Measurements from ENCODE around the gene PUDP.
"Not testable (repeated sequence)": the region's sequence is repeated elsewhere in the genome, so short reads cannot be mapped to it uniquely, and the experiment has no call there.

The PUDP gene

DNA sequence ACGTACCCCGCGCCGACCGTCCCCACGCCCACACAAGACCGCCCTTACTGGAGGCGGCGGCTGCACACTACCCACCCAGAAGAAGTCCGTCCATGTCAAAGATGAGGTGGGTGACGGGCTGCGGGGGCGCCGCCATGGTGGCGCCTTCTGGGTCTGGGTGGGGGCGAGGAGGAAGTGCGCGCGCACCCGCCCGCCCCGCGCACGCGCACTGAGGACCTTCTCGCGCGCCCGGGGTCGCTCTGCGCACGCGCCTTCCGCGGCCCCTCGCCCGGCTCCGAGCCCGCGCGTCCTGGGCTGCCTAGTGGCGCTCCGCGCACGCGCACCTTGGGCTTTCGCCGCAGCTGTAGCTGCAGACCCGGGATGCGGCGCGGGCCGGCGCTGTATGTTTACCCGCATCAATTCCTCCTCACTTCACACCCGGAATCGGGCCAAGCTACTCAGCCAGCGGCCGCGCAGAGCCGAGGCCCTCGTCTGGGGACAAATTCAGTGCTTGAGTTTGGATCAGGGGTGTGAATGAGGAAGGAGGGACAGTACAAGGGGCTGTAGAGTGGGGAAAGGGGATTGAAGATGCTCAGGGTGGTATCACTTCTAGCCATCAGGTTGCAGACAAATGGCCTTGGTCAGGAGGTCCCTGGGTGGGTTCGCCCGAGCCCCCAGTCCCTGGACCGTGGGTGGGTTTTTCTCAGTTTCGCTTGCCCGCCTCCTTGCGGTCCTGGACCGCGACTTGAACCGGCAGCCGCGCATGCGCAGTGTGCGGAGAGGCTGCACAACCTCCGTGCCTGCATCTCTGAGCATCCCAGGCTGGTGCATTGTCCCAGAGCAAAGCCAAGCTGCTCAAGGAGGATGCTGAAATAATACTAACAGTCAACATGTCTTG is at the start of gene PUDP:
PUDP (minus strand) TSS at position 176 of the 877 bp plus-strand sequence; CDS start at position 136, 40 bp downstream.
- DNase-seq, result peak; percentile 47 to 89 (median 75)

DNA sequence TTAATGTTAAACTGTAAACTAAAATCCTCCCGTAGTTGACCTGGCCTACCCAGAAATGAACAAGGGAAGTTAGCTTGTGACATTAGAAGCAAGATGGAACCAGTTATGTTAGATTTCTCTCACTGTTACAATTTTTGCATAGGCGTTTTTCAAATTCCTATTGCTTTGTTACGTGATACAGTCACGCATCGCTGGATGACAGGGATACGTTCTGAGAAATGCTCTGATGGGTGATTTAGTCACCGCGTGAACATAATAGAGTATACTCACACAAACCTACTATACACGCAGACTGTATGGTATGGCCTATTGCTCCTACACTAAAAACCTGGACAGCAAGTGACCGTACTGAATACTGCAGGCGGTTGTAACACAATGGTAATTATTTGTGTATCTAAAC is 46.7 kb upstream of the PUDP start:
- DNase-seq, result no peak

DNA sequence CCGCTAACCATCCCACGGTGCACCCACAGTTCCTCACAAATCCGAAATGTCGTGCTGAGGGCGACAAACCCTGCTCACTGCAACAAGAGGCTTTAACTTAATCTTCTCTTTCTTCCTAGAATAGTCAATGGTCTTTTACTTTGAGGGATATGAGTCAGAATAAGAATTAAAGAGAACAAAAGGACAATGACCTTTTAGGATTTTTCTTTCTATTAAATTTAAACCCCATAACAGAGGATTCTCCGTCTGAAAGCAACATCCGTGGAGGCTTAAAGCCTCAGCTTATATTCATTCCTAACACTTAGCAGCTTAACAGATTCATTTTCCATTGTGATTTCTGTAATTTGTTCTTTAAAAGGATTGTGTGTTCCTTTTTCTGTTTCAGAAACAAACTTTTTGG is 44.9 kb upstream of the PUDP start:
- no peak for DNase-seq

DNA sequence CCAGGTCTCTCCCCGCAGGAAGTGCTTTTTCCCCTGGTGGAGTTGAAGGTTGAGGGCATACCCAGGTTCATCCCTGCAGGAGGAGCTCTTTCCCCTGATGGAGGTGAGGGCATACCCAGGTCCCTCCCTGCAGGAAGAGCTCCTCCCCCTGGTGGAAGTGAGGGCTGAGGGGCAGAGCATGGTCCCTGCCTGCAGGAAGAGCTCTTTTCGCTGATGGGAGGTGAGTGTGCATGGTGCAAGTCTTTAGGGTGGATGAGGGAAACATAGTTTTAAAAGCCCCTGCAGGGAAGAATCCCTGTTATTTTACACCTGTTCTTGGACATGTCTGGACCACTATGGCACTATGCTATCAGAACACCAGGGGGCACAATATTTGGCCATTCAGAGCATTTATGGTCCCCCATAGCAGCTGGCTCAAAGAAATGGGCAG is 43.7 kb upstream of the PUDP start:
- no peak for DNase-seq

DNA sequence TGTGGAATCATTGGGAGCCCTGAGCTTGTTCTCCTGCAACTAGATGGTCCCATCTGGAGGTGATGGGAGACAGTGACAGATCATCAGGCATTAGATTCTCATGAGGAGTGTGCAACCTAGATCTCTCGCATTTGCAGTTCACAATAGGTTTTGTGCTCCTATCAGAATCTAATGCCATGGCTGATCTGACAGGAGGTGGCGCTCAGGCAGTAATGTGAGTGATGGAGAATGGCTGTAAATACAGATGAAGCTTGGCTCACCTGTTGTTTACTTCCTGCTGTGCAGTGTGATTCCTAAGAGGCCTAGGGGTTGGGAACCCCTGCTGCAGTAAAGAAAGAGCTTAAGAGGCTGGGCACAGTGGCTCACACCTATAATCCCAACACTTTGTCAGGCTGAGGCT is 42.2 kb upstream of the PUDP start:
- DNase-seq, result no peak

DNA sequence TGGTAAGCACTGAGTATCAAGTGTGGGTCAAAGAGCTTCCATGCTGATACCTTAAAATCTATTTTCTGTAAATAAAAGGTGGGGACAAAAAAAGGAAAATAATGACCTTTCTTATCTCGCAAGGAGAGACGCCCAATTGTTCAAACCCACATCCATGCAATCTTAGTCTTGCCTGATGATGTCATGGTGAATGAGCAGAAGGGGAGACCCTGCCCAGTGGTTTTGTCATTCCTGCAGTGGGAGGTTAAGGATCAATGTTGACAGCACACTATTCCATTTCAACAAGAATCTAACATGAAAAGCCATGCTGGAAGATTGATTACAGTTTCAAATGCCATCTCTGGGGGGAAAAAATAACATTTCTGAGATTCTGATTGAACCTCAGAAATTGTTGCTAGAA is 40.7 kb upstream of the PUDP start:
- no peak for DNase-seq

DNA sequence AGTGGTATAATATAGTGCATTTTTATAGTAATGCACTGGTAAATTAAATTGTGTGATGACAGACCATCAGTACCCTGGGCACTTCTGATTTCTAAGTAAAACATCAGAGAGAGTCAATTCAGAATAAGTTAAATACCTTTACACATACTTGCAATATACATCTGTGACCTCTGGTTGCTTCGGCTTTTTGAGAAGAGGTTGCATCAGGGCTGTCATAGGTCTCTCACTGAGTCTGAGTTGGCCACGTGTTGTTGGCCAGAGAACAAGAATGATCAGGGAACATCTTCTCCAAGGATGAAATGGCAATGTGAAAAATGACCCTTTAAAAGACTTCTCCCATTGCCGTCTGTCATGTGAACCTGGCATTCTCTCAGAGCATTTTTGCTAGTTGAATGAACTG is 36.9 kb upstream of the PUDP start:
- no peak for DNase-seq

DNA sequence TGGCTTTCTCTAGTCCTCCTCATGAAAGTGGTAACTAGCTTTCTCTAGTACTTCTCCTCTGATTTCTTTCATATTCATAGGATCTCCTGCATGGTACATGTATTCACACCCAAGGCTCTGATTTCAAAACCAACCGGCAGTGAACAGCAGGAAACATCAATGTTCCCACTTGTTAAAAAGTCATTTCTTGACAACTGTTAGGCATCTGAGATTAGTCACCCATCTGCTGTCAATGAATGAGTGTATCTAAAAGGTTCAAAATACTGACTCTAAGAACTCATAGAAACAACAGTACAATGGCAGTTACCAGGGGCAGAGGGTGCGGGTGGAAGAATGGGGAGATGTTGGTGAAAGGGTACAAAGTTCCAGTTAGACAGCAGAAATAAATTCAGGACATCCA is 31.5 kb upstream of the PUDP start:
- no peak for DNase-seq

DNA sequence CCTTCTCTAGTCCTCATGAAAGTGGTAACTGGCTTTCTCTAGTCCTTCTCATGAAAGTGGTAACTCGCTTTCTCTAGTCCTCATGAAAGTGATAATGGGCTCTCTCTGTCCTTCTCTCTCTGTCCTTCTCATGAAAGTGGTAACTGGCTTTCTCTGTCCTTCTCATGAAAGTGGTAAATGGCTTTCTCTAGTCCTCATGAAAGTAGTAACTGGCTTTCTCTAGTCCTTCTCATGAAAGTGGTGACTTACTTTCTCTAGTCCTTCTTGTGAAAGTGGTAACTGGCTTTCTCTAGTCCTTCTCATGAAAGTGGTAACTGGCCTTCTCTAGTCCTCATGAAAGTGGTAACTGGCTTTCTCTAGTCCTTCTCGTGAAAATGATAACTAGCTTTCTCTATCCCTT is 30.9 kb upstream of the PUDP start:
- DNase-seq, result not testable (repeated sequence)

DNA sequence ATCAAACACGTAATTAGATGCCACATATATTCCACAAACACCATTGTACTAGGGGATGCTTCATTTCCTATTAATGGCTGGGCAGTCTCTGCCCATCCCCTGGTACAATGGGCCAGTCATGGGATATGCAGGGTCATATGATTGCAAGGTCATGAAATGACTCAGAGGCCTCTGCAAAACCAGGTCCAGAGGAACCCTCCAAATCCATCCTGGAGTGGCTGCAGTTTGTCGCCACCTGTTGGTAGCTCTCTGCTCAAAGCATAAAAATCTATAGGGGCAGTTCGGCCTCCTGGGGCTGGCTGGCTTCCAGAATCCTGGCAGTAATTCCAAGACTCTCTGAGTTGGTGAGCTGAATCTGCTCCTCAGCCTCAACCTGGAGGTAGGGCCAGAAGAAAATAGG is 22.9 kb upstream of the PUDP start:
- DNase-seq, result peak in 2 of 4 experiments; percentile 1 to 16

DNA sequence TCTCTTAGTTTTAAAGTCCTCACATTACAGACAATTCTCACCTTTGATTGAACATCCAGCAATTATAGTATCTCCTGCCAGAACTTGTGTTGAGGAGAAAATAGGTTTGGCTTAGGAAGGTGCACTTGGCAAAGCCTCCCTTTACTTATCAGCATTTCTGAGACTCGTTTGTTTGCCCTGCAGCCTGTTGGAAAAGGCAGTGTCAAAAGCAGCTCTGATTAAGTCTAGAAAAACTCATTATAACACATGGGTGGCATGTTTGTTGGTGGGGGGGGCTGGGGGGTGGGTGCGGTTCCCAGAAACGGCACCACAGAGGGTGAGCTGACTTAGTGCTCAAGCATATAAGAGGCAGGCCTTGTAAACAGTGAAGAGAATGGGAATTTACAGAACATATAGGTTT is 21.7 kb upstream of the PUDP start:
- DNase-seq, result no peak

DNA sequence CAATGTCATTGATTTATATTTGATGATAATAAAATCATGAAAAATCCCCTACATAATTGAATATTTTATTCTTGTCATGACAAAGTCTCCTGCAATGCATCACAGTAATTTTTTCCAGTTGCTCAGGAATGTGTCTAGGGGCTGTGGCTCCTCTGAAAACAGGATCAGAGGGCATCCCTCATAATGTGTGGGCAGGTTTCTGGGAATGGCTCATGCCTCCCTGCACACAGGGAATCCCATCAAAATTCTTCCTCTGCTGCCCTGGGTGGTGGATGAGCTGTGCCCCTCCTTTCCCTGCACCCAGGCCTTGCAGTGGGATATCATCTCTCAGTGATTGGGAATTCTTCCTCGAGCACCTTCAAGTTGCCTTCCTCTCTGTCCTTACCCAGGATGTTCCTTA is 20.4 kb upstream of the PUDP start:
- no peak for DNase-seq

DNA sequence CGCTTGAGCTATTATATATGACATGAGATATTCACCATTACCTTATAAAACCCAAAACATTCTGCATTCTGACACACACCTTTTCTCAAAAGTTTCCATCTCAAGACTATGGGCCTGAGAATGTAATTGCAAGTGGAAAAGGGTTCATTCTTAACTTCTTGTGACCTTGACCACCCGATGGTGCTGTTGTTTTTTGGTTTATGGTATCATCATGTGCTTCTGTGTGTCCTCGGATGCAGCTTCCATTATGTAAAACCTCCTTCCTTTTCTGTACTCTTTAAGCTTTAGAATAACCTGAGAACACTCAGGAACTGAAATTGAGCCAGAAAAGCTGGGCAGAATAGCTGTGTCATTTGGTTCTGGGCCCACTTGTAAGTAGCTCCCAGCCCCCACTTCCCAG is 16.2 kb upstream of the PUDP start:
- no peak for DNase-seq

DNA sequence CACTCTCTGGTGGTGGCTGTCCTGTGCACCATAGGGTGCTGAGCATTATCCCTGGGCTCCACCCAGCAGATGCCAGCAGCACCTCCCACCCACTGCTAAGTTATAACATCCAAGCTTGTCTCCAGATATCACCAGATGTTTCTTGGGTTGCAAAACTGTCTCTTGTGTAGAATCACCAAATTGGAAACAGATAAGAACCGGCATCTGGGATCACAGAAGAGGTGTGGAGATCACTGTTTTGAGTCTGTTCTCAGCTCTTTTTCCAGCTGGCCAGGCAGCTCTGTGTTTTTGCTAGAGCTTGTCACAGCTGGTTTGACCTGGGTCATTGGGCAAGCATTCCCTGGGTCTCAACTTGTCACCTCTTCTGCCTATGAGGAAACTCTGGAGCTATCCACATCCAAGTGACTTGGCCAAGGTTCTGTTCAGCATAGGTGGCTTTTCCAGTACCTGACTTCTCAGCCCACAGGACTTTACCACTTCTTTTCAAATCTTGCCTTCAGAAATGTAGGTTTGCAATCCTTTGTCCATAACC is 15.3 kb upstream of the PUDP start:
- no peak for DNase-seq

DNA sequence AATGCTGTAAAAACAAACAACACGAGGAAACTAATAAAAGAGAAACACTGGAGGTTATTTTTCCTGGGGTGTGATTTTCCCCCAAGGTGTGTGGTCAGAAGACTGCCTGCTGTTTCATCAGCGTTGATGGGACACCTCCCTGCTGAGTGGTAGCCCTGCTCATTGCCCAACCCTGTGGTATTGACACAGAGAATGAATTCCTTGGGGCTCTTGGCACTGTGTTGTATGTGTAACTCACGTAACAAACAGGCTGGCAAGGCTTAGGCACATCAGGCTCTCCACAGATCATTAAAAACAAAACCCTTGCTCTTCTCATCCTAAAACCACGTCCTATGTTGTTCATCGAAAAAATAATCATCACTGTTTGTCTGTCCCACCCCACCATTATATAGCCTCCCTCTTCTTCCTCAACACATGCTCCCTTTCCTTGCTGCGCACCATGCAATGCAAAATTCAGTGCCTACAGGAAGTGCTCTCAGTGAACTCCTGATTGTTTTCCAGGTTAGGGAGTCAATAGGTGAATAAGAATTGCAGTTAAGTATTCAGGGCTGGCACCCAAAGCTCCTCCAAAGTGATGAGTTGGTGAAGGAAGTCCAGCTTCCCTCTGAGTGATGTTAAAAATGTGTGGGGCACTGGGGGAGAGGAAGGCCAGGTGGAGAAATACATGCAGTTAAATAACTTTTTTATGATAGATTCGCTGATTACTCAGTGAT is 11.4 kb upstream of the PUDP start:
- no peak for DNase-seq

DNA sequence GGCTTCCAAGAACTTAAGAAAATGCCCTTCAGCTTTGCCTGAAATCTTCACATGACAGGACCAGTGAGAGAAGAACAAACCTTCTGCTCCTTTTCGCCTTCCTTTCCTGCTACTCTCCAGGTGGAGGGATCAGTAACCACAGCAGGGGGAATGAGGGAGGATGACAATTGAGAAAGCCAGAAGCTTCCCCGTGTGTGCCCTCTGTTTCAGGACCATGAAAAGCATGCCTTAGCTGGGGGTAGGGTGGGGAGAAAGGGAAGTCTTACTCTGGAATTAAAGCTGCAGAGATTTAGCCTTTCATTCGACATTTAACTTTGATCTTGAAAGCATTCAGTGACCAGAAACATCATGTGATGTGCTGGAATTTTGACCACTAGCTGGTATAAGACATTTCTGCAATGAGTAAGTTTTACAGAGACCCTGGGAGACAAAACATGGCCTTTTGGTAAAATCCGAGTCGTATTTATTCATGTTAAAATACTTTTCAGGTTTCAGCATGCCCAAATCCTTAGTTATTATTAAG is 10.6 kb upstream of the PUDP start:
- no peak for DNase-seq

DNA sequence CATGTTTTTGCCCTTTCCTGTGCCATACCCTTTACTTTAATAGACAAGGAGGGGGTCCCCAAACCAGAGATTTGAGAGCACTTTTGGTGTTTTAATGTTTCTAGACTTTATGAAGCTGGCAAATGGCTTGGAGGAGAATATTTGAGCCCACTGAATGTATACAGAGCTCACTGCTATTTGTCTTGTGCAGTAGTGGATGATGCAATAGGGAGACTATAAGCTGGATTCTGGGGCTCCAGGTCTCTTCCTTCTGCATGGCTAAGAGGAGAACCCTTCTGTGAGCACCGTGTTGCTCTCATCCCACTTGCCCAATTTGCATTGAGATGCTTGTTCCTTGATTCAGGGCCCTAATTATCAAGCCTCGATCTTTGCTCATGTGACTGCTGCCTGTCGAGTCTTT is 8.9 kb upstream of the PUDP start:
- DNase-seq, result no peak

DNA sequence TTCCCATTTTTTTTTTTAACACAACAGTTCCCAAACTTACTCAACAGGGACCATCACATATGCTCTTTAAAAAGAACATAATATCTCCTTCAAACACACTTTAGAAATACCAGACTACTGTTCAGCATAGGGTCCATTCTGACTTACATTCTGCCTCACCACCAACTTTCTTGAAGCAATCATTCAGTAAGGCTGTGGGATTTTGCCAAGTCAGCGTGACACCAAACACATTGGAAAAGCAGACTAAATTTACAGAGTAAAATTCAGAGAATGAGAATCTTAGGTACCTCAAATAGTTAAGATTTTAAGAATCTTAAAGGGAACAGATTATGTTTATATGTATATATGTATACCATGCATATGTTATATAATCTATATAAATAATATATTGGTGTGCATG is 7.2 kb upstream of the PUDP start:
- DNase-seq, result no peak

DNA sequence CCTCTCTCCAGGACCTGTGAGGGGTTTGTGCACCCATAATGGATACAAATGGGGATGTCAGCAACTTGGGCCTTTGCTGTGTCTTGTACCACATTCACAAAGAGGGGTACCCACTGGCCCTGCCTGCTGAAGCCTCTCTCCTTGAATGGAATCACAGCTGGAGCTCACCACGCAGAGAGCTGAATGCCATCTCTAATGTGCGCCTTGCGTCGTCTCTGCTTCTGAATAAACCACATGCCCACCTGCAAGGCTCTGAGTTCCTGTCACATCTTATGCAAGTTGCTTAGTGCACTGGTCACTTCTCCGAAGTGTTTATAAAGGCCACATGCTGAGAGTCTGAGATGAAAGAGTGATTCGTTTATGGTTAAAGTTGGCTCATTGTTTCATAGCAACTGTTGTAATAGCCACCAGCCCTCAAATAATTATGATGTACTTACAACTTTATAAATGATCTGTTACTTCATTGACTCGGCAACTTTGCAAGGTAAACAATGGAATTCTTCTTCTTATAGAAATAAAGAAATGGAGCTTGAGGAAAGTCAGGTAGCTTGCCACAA is 6.2 kb upstream of the PUDP start:
- no peak for DNase-seq

DNA sequence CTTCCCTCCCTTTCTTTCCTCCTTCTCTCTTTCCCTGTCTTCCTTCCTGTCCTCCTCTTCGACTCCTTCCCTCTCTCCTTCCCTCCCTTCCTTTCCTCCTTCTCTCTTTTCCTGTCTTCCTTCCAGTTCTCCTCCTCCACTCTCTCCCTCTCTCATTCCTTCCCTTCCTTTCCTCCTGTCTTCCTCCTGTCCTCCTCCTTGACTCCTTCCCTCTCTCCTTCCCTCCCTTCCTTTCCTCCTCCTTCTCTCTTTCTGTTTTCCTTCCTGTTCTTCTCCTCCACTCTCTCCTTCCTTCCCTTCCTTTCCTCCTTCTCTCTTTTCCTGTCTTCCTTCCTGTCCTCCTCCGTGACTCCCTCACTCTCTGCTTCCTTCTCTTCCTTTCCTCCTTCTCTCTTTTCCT is 5.3 kb upstream of the PUDP start:
- no peak for DNase-seq

DNA sequence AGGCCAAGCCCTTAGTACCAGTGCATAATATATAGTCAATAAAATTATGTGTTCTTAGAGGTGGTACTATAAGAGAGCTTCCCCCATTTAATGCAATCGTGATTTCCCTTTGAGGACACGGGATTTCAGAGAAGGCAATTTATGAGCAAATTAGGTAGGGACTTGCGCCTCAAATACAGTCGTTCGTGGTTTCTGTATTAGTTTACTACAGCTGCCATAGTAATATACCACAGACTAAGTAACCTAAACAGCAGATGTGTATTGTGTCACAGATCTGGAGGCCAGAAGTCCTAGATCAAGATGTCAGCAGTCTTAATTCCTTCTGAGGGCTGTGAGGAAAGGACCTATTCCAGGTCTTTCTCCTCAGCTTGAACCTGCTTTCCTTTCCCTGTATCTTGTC is 1.5 kb upstream of the PUDP start:
- DNase-seq, result no peak

DNA sequence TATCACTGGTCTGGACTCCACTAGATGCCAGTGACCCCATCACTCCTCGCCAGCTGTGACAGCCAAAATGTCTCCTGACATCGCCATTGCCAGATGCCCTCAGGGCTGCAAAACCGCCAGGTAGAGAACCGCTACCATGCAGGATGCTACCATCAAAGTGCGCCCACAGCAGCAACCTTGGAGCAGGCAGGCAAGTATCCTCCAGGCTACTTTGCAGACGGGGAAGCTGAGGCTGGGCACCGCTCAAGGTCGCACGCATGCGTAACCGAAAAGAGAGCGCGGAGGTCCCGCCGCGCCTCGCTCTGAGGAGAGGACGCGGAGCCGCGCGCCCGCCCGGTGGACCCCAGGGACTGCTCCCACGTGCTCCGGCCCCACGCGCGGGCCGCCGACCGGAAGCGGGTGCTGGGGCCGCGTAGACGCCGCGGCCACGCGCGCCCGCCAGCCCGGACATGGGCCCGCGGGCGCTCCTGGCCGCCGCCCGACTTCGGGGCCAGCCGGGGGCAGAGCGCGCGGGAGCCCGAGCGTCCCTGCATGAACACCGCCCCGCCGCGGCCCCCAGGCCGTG is 458 bp downstream of the PUDP start, which contains the start of gene STS:
STS (plus strand) TSS at position 300 of the 565 bp plus-strand sequence. CDS start 105,488 bp downstream, outside the sequence.
- peak in 3 of 4 experiments; percentile 3 to 52 (median 24) for DNase-seq
